ENCODE data around the gene TMEM235. TPM values are rescaled to one million over a fixed set of nuclear protein-coding genes. Genes with fewer than 3 reads are reported as not detected.

The TMEM235 gene
- total and polyA plus RNA-seq, 4 donors: 0.02 TPM; not detected in 3

DNA sequence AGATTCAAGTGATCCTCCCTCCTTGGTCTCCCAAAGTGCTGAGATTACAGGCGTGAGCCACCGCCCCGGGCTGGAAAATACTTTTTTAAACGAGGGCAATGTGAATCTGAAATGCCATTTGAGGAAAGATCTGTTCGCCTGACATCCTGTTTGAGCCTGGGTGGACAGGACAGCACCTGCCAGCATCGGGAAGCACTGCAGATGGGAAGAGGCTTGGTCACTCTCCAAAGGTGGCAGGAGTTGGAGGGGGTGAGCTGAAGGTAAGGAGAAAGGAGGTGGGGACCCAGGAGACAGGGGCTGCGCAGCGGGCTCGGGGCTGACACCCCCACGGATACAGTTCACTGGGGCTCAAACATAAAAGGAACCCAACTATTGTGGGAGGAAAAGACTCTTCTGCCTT is 21.3 kb upstream of the TMEM235 start (continued):
- TF ChIP-seq FOXA2 (IDR thresholded peaks at IDR 0.05): no peak
- TF ChIP-seq RXRA (IDR thresholded peaks at IDR 0.05): no peak
- no peak for TF ChIP-seq FOXA1 (IDR thresholded peaks at IDR 0.05)
- no peak for TF ChIP-seq HNF4A (conservative IDR thresholded peaks at IDR 0.05)
- TF ChIP-seq GABPA (IDR thresholded peaks at IDR 0.05 in 1 of 2, conservative IDR thresholded peaks at IDR 0.05 in 1 of 2): no peak
- no peak for TF ChIP-seq NR2F2 (IDR thresholded peaks at IDR 0.05)
- TF ChIP-seq YY1 (IDR thresholded peaks at IDR 0.05): no peak

DNA sequence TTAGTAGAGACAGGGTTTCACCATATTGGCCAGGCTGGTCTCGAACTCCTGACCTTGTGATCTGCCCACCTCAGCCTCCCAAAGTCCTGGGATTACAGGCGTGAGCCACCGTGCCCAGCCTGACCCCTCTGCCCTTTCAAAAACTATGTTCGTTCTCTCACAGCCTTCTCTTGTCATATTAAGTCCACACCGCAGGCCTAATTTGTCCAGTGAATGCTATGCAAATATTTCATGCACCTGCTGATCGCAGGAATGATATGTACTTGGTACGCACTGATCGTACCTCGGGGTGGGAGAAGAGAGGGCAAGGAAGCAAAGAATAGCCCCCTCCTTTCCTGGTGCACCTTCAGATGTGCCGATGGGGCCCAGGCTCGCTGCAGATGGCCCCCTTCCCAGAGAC is 20.4 kb upstream of the TMEM235 start:
- Histone ChIP-seq H3K27me3 (ENCODE audit: control insufficient read depth in 4 of 4, insufficient read depth in 4 of 4, low read length in 3 of 4) (no peaks in the 10 kb centered on the region), H3K36me3 (ENCODE audit: control insufficient read depth in 4 of 4, insufficient read depth in 3 of 4, low read depth in 1 of 4, low read length in 3 of 4) (peaks cover 0 to 9% (median 5%) of the 10 kb centered on the region in 4 donors), H3K4me3 (ENCODE audit: low read depth in 1 of 3, low read length in 3 of 3) (no peak overlapping the region), H3K27ac (ENCODE audit: low read depth in 1 of 2, low read length in 2 of 2) (no peak overlapping the region), H3K9me3 (ENCODE audit: control insufficient read depth in 4 of 4, low read length in 3 of 4) (no peaks in the 10 kb centered on the region), H3K4me1 (ENCODE audit: control insufficient read depth in 4 of 4, insufficient read depth in 4 of 4, low read length in 3 of 4) (peaks cover 4 to 8% (median 6%) of the 10 kb centered on the region in 4 donors), H3K9ac (ENCODE audit: low read depth in 1 of 2, low read length in 2 of 2) (no peak overlapping the region)
- no peak for DNase-seq (ENCODE audit: low spot score)
- WGBS: 86% methylated on average over 11 of the region's 11 CpGs
- TF ChIP-seq, protein P1, sequence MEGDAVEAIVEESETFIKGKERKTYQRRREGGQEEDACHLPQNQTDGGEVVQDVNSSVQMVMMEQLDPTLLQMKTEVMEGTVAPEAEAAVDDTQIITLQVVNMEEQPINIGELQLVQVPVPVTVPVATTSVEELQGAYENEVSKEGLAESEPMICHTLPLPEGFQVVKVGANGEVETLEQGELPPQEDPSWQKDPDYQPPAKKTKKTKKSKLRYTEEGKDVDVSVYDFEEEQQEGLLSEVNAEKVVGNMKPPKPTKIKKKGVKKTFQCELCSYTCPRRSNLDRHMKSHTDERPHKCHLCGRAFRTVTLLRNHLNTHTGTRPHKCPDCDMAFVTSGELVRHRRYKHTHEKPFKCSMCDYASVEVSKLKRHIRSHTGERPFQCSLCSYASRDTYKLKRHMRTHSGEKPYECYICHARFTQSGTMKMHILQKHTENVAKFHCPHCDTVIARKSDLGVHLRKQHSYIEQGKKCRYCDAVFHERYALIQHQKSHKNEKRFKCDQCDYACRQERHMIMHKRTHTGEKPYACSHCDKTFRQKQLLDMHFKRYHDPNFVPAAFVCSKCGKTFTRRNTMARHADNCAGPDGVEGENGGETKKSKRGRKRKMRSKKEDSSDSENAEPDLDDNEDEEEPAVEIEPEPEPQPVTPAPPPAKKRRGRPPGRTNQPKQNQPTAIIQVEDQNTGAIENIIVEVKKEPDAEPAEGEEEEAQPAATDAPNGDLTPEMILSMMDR (IDR thresholded peaks at IDR 0.05; ENCODE audit: low read depth, low read length, missing input control): no peak
- TF ChIP-seq HNF4G (IDR thresholded peaks at IDR 0.05) (no peak), EGR1 (IDR thresholded peaks at IDR 0.05; ENCODE audit: low read depth in 2 of 2) (no peak), HNF4A (conservative IDR thresholded peaks at IDR 0.05) (no peak), SP1 (IDR thresholded peaks at IDR 0.05) (no peak), NR2F2 (IDR thresholded peaks at IDR 0.05) (no peak), GABPA (IDR thresholded peaks at IDR 0.05 in 1 of 2, conservative IDR thresholded peaks at IDR 0.05 in 1 of 2) (no peak)
- TF ChIP-seq, protein P2, sequence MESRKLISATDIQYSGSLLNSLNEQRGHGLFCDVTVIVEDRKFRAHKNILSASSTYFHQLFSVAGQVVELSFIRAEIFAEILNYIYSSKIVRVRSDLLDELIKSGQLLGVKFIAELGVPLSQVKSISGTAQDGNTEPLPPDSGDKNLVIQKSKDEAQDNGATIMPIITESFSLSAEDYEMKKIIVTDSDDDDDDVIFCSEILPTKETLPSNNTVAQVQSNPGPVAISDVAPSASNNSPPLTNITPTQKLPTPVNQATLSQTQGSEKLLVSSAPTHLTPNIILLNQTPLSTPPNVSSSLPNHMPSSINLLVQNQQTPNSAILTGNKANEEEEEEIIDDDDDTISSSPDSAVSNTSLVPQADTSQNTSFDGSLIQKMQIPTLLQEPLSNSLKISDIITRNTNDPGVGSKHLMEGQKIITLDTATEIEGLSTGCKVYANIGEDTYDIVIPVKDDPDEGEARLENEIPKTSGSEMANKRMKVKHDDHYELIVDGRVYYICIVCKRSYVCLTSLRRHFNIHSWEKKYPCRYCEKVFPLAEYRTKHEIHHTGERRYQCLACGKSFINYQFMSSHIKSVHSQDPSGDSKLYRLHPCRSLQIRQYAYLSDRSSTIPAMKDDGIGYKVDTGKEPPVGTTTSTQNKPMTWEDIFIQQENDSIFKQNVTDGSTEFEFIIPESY (IDR thresholded peaks at IDR 0.05): no peak
- TF ChIP-seq, protein P3, sequence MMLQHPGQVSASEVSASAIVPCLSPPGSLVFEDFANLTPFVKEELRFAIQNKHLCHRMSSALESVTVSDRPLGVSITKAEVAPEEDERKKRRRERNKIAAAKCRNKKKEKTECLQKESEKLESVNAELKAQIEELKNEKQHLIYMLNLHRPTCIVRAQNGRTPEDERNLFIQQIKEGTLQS (IDR thresholded peaks at IDR 0.05): no peak
- TF ChIP-seq, protein P4, sequence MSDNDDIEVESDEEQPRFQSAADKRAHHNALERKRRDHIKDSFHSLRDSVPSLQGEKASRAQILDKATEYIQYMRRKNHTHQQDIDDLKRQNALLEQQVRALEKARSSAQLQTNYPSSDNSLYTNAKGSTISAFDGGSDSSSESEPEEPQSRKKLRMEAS (IDR thresholded peaks at IDR 0.05): no peak

DNA sequence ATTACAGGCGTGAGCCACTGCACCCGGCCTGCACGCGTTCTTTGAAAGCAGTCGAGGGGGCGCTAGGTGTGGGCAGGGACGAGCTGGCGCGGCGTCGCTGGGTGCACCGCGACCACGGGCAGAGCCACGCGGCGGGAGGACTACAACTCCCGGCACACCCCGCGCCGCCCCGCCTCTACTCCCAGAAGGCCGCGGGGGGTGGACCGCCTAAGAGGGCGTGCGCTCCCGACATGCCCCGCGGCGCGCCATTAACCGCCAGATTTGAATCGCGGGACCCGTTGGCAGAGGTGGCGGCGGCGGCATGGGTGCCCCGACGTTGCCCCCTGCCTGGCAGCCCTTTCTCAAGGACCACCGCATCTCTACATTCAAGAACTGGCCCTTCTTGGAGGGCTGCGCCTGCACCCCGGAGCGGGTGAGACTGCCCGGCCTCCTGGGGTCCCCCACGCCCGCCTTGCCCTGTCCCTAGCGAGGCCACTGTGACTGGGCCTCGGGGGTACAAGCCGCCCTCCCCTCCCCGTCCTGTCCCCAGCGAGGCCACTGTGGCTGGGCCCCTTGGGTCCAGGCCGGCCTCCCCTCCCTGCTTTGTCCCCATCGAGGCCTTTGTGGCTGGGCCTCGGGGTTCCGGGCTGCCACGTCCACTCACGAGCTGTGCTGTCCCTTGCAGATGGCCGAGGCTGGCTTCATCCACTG is 17.3 kb upstream of the TMEM235 start, which contains the start of gene BIRC5:
Gene BIRC5, plus strand, starts transcription at position 238 of the 690 bp plus-strand sequence. Its CDS starts 64 bp downstream, at position 302.
- Histone ChIP-seq H3K4me1 (ENCODE audit: control insufficient read depth in 4 of 4, insufficient read depth in 4 of 4, low read length in 3 of 4) (peaks cover 4 to 8% (median 6%) of the 10 kb centered on the region in 4 donors), H3K9me3 (ENCODE audit: control insufficient read depth in 4 of 4, low read length in 3 of 4) (no peaks in the 10 kb centered on the region), H3K4me3 (ENCODE audit: low read depth in 1 of 3, low read length in 3 of 3) (peak within 1 kb of the TSS in 1 of 3 donors; percentile 32), H3K27me3 (ENCODE audit: control insufficient read depth in 4 of 4, insufficient read depth in 4 of 4, low read length in 3 of 4) (no peaks in the 10 kb centered on the region), H3K27ac (ENCODE audit: low read depth in 1 of 2, low read length in 2 of 2) (no peak within 1 kb of the TSS), H3K36me3 (ENCODE audit: control insufficient read depth in 4 of 4, insufficient read depth in 3 of 4, low read depth in 1 of 4, low read length in 3 of 4) (no peaks in the 10 kb centered on the region), H3K9ac (ENCODE audit: low read depth in 1 of 2, low read length in 2 of 2) (no peak within 1 kb of the TSS)
- whole genome bisulfite sequencing: 2% methylated on average over 60 of the region's 60 CpGs
- DNase-seq (ENCODE audit: low spot score): peak; percentile 93
- peak; percentile 66 for TF ChIP-seq YY1 (IDR thresholded peaks at IDR 0.05)
- TF ChIP-seq, protein P2 (IDR thresholded peaks at IDR 0.05): no peak

All from liver (tissue), 9 donors.